ENCODE data around the gene RAD23B. TPM values are rescaled to one million over a fixed set of nuclear protein-coding genes. Genes with fewer than 3 reads are reported as not detected.

Gene RAD23B
- total RNA-seq, 1 donor from 2014 or later: 207 TPM

DNA sequence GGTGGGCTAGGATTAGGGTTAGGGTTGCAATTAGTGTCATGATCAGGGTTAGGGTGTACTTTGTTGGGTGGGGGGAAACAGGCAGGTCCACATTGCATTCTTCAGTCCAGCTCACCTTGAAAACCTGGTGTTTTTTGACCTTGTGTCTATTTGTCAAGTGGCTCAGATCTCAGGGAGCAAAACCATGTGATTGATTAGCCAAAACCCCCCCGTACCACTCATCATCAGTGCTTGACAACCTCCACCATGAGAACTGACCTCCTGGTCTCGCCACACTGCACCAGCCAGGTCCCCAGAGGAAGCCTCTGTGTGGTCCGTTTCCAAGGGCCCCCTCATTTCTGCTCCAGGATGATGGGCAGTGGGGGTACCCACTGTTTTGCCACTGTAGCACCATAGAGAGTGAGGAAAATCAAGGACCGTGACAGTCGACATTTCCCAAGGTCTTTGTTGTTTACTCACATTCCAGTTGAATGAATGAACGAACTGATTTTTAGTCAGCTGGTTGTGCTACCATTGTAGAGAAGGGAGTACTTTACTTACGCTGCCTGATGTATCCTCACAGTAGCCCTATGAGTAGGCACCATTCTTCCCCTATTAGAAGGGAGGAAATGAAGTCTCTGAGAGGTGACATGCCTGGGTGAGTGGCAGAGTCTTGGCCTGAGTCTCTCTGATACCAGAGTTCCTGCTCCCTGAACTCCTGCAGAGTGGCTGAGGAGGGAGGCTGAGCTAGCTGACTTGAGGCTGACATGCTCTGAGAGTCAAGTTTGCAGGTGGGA lies 84.8 kb downstream of the RAD23B start:
- DNase-seq (ENCODE audit: low read depth): peak; percentile 57
- TF ChIP-seq CTCF (IDR thresholded peaks at IDR 0.05; ENCODE audit: insufficient read depth, low read length, severe bottlenecking): no peak
- Histone ChIP-seq H3K27me3 (ENCODE audit: control insufficient read depth, insufficient read depth, low read length) (no peaks in the 10 kb centered on the region), H3K4me3 (ENCODE audit: low read depth, low read length) (no peak overlapping the region), H3K36me3 (ENCODE audit: control insufficient read depth, insufficient read depth, low read length) (no peaks in the 10 kb centered on the region)
- FAIRE-seq: no peak

GRCh38 chr9:107368696-107369095 lies 85.6 kb downstream of the RAD23B start:
- Histone ChIP-seq H3K36me3 (ENCODE audit: control insufficient read depth, insufficient read depth, low read length) (no peaks in the 10 kb centered on the region), H3K4me3 (ENCODE audit: low read depth, low read length) (no peak overlapping the region), H3K27me3 (ENCODE audit: control insufficient read depth, insufficient read depth, low read length) (no peaks in the 10 kb centered on the region)
- DNase-seq (ENCODE audit: low read depth): no peak
- no peak for TF ChIP-seq CTCF (IDR thresholded peaks at IDR 0.05; ENCODE audit: insufficient read depth, low read length, severe bottlenecking)
- FAIRE-seq: no peak

DNA sequence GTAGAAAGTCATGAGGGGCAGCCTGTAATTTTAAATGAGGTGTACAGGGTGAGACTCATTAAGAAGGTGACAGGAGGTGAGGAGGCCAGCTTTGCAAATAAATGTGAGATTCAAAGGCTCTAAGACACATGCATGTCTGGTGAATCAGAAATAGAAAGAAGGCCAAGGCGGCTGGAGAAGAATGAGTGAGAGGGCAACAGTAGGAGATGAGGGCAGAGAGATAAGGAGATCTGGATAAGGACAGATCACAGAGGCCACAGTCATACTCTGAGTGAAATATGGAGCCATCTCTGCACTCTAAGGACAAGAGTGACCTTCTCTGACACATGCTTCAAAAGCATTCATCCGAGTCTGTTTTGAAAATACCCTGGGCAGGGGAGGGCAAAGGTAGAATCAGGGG lies 90.7 kb downstream of the RAD23B start:
- no peaks in the 10 kb centered on the region for H3K36me3 ChIP-seq (ENCODE audit: control insufficient read depth, insufficient read depth, low read length)
- no peak for FAIRE-seq
- DNase-seq (ENCODE audit: low read depth): no peak
- H3K27me3 ChIP-seq (ENCODE audit: control insufficient read depth, insufficient read depth, low read length): no peaks in the 10 kb centered on the region
- no peak for TF ChIP-seq CTCF (IDR thresholded peaks at IDR 0.05; ENCODE audit: insufficient read depth, low read length, severe bottlenecking)
- H3K4me3 ChIP-seq (ENCODE audit: low read depth, low read length): no peak overlapping the region

DNA sequence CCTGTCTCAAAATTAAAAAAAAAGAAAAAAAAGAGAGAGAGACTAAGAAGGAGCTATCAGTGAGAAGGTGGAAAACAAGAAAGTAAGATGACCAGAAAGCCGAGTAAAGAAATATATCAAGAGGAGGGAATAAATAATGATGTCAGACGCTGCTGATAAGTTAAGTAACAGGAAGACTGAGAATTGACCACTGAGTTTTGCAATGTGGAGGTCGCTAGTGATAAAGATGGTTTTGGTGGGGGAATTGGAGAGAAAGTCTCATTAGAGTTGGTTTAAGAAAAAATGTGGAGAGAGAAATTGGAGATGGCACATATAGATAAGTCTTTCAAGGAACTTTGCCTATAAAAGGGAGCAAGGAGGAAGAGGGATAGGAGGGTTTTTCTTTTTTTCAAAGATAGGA lies 91.9 kb downstream of the RAD23B start:
- FAIRE-seq (no peak), DNase-seq (ENCODE audit: low read depth) (no peak)
- no peak for TF ChIP-seq CTCF (IDR thresholded peaks at IDR 0.05; ENCODE audit: insufficient read depth, low read length, severe bottlenecking)
- Histone ChIP-seq H3K27me3 (ENCODE audit: control insufficient read depth, insufficient read depth, low read length) (no peaks in the 10 kb centered on the region), H3K4me3 (ENCODE audit: low read depth, low read length) (no peak overlapping the region), H3K36me3 (ENCODE audit: control insufficient read depth, insufficient read depth, low read length) (no peaks in the 10 kb centered on the region)

- Histone ChIP-seq H3K36me3 (ENCODE audit: control insufficient read depth, insufficient read depth, low read length) (no peaks in the 10 kb centered on the region), H3K27me3 (ENCODE audit: control insufficient read depth, insufficient read depth, low read length) (no peaks in the 10 kb centered on the region), H3K4me3 (ENCODE audit: low read depth, low read length) (no peak overlapping the region)
- TF ChIP-seq CTCF (IDR thresholded peaks at IDR 0.05; ENCODE audit: insufficient read depth, low read length, severe bottlenecking): no peak
- DNase-seq (ENCODE audit: low read depth) (no peak), FAIRE-seq (no peak)
These were observed 92.7 kb downstream of the RAD23B start for GRCh38 chr9:107375651-107376369.
